Pancreas (tissue), 10 donors: ENCODE measurements around the gene LRRC52. TPM values are rescaled to one million over a fixed set of nuclear protein-coding genes. Genes with fewer than 3 reads are reported as not detected.
A peak's percentile ranks its signal among the peaks of the same experiment; 100 is the strongest.

Experiments
- ATAC-seq, 4 donors: fragments of 200-7000 bp; cut with Tn5 transposase; one replicate each; pipeline versions ENCODE4 v1.8.0 to v1.9.1; 2020; ENCODE audit warnings: mild to moderate bottlenecking in 4 of 4, moderate library complexity in 4 of 4
- DNase-seq, 6 donors: peaks; one replicate each; pipeline ENCODE4 v3.0.0-alpha.2; 2020
- FAIRE-seq: peaks from 2 replicates; lab custom pipeline; 2012; peaks lifted over from hg19 to GRCh38; lab: Jason Lieb, UNC
- H3K27ac ChIP-seq, 4 donors: fragments of 200-600 bp; sonication (generic); 1 replicate in 3 of 4; 2 replicates in 1 of 4; pipeline versions ENCODE4 v1.5.0 to v1.8.0; 2020
- H3K27me3 ChIP-seq, 4 donors: fragments of 200-600 bp; one replicate each; pipeline ENCODE4 v1.8.0; 2021
- H3K36me3 ChIP-seq, 3 donors: fragments of 200-600 bp; sonication (generic) in 1 of 3; one replicate each; pipeline versions ENCODE4 v1.5.0 to v1.8.0; 2020 to 2021
- H3K4me1 ChIP-seq, 3 donors: fragments of 200-600 bp; one replicate each; pipeline ENCODE4 v1.8.0; 2021
- H3K4me3 ChIP-seq, 4 donors: fragments of 200-600 bp; sonication (generic) in 2 of 4; one replicate each; pipeline versions ENCODE4 v1.5.0 to v1.8.0; 2020 to 2021
- H3K9me3 ChIP-seq, 4 donors: fragments of 200-600 bp; one replicate each; pipeline ENCODE4 v1.8.0; 2021
- WGBS, 2 donors: extraction: QIAGEN DNeasy Blood & Tissue Kit; methylation state at CpG; one replicate each; pipeline ENCODE4 v1.1.7; 2013; 5-methylcytosine and 5-hydroxymethylcytosine counted together
- intact Hi-C, 3 donors: fragments of 100-400 bp; cut with DNase I; formaldehyde crosslinking; loops; one replicate each; pipeline versions ENCODE4 v1.11.1 to v1.14.2; 2022
- polyA plus RNA-seq, 2 donors: library from polyadenylated mRNA; stranded (reverse); fragments of 200-250 nt; gene quantifications; one replicate each; pipeline ENCODE4 v1.2.3, GENCODE V29; 2013
- total RNA-seq, 6 donors: library from RNA; stranded (reverse); fragmentation: NEBNext Ultra II Directional in 4 of 6; extraction: Animal tissue kit (Norgen Biotek cat#: 25700) in 4 of 6; gene quantifications; one replicate each; pipeline versions ENCODE4 v1.2.1 to v1.2.4, GENCODE V29; 2021 to 2023
- TF ChIP-seq, protein P1 (sequence below), 4 donors: fragments of 200-600 bp; sonication (generic) in 3 of 4; IDR thresholded peaks; one replicate each; pipeline versions ENCODE4 v1.5.0 to v1.8.0; 2021; ENCODE audit warnings: antibody characterized with exemption in 4 of 4
- donor health status: healthy with polysubstance abuse.
- donor health status: DM: no; HTN: no; CAD: no; lungs with moderate emphysema.
- donor health status: DM: no; HTN: no; CAD: no.
- donor health status: control.
- donor health status: control.
- donor health status: Bipolar disorder and iron deficiency.
- donor health status: DM: yes; HTN: yes; CAD: no.
- donor health status: DM: no; HTN: no; CAD: no.
- donor health status: DM: no; HTN: no; CAD: no.
- donor health status: DM: yes; HTN: yes; CAD: no.

Gene LRRC52
- total and polyA plus RNA-seq, 8 donors: not detected

DNA sequence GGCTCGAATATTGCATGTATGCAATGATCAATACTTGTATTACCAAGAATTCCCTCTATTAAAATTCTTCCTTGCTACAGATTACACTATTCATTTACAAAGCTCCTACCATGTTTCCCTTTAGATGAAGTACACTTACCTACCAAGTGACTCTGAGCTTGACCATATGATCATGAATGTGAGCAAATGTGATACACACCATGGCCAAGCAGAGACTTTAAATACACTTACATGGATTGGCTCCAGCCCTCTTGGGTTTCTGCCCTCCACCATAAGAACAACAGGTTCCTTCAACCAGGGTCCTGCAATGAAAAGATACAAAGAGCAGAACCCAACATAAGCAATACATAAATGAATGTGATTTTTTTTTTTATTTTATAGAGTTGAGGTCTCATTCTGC is 30.0 kb downstream of the LRRC52 start:
- WGBS, 2 donors: 87 to 97% methylated on average over 1 of the region's 1 CpG
- intact Hi-C loops: no loop called here
- ATAC-seq: no peak

DNA sequence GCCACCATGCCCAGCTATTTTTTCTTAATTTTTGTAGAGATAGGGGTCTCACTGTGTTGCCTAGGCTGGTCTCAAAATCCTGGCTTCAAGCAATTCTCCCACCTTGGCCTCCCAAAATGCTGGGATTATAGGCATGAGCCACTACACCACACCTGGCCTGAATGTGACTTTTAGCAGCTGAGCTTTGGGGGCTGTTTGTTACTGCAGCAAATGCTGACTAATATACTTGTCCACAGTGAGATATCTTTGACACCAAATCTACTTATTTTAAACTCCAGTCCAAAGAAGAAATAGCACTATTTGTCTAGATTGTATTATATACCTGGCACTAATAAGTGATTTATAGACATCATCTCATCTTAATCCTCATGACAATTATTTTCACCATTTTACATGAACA is 30.5 kb downstream of the LRRC52 start:
- Histone ChIP-seq H3K4me3 (no peak overlapping the region), H3K9me3 (no peaks in the 10 kb centered on the region), H3K36me3 (no peaks in the 10 kb centered on the region), H3K27ac (no peak overlapping the region), H3K27me3 (no peaks in the 10 kb centered on the region), H3K4me1 (no peaks in the 10 kb centered on the region)
- DNase-seq (no peak), FAIRE-seq (no peak), ATAC-seq (no peak)
- intact Hi-C loops: no loop called here
- TF ChIP-seq, protein P1, sequence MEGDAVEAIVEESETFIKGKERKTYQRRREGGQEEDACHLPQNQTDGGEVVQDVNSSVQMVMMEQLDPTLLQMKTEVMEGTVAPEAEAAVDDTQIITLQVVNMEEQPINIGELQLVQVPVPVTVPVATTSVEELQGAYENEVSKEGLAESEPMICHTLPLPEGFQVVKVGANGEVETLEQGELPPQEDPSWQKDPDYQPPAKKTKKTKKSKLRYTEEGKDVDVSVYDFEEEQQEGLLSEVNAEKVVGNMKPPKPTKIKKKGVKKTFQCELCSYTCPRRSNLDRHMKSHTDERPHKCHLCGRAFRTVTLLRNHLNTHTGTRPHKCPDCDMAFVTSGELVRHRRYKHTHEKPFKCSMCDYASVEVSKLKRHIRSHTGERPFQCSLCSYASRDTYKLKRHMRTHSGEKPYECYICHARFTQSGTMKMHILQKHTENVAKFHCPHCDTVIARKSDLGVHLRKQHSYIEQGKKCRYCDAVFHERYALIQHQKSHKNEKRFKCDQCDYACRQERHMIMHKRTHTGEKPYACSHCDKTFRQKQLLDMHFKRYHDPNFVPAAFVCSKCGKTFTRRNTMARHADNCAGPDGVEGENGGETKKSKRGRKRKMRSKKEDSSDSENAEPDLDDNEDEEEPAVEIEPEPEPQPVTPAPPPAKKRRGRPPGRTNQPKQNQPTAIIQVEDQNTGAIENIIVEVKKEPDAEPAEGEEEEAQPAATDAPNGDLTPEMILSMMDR (IDR thresholded peaks at IDR 0.05): no peak

More for the DNA sequence above, 30.0 kb downstream of the LRRC52 start:
- Histone ChIP-seq H3K9me3 (no peaks in the 10 kb centered on the region), H3K4me1 (no peaks in the 10 kb centered on the region), H3K4me3 (no peak overlapping the region), H3K36me3 (no peaks in the 10 kb centered on the region), H3K27ac (no peak overlapping the region), H3K27me3 (no peaks in the 10 kb centered on the region)
- TF ChIP-seq, protein P1 (IDR thresholded peaks at IDR 0.05): no peak
- no peak for FAIRE-seq
- no peak for DNase-seq

DNA sequence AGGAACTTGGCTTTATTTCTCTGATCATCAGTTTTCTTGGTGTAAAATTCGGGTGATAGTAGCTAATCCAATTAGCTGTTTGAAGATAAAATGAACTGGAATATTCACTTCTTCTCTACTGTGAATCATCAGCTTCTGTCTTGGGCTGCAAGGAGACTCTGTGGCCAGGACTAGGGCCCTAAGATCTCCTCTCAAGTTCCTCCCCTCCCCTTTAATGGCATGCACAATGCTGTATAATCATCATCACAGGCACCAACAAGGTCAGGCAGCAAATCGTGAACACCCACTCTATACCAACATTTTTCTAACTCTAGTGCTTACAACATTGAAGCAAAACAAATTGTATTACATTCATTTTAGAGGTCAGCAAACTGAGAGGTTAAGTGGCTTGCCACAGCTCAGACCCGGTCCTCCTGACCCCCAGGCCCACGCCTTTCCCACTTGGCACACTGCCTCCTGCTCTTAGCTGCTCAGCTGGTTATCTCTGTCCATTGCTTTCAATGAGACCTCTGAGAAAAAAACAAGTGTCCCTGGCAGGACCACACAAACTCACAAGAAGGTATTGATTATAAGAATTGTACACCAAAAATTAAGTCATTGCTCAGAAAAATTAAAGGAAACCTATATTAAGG is 31.8 kb downstream of the LRRC52 start:
- 23 to 24% methylated on average over 4 of the region's 4 CpGs for WGBS, 2 donors
- Histone ChIP-seq H3K27ac (no peak overlapping the region), H3K4me3 (no peak overlapping the region), H3K4me1 (no peaks in the 10 kb centered on the region), H3K36me3 (no peaks in the 10 kb centered on the region), H3K27me3 (no peaks in the 10 kb centered on the region), H3K9me3 (no peaks in the 10 kb centered on the region)
- ATAC-seq: no peak
- TF ChIP-seq, protein P1 (IDR thresholded peaks at IDR 0.05): no peak
- intact Hi-C loops: no loop called here
- DNase-seq: no peak
- FAIRE-seq: no peak

DNA sequence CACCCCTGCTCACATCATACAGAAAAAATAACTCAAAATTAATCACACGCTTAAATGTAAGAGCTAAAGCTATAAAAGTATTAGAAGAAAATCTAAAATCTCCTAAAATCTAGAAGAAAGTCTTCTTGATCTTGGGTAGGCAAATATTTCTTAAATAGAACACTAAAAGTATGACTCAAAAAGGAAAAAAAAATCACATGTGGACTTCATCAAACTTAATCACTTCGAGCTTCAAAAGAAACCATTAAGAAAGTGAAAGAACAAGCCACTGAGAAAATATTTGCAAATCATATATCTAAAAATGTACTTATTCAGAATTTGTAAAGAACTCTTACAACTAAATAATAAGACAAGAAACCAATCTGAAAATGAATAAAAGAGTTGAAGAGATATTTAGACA is 32.7 kb downstream of the LRRC52 start:
- FAIRE-seq (peak; percentile 20), ATAC-seq (no peak), DNase-seq (no peak)
- intact Hi-C loops: no loop called here
- no peaks in the 10 kb centered on the region for H3K36me3 ChIP-seq
- H3K4me3 ChIP-seq: no peak overlapping the region
- H3K4me1 ChIP-seq: no peaks in the 10 kb centered on the region
- TF ChIP-seq, protein P1 (IDR thresholded peaks at IDR 0.05): no peak
- 63 to 78% methylated on average over 2 of the region's 2 CpGs for WGBS, 2 donors
- no peaks in the 10 kb centered on the region for H3K9me3 ChIP-seq
- H3K27ac ChIP-seq: no peak overlapping the region
- no peaks in the 10 kb centered on the region for H3K27me3 ChIP-seq

DNA sequence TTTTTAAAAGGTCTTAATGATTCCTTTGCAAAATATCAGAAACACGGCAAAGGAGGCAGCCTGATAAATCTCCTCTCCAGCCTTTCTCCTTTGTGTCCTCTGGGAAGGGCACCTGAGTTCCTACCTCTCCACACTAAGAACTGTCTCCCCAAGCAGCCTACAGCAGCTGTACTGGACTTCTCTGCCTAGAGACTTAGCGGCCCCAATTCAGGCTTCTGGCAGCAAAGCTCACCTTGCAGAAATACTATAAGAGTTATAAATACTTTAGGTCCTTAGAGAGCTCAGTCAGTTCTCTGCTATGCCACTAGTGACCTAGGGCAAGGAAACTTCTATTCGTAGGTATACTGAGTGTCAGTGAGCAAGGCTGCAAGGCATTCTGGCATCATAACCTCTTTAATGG is 33.9 kb downstream of the LRRC52 start:
- Histone ChIP-seq H3K27ac (no peak overlapping the region), H3K36me3 (no peaks in the 10 kb centered on the region), H3K9me3 (no peaks in the 10 kb centered on the region), H3K4me1 (no peaks in the 10 kb centered on the region), H3K4me3 (no peak overlapping the region), H3K27me3 (no peaks in the 10 kb centered on the region)
- FAIRE-seq: no peak
- intact Hi-C loops: no loop called here
- 86 to 89% methylated on average over 3 of the region's 3 CpGs for WGBS, 2 donors
- TF ChIP-seq, protein P1 (IDR thresholded peaks at IDR 0.05): no peak
- DNase-seq: no peak
- ATAC-seq: no peak
